ES-I3 (cell line): ENCODE data around the gene BGLAP.

Source experiments
- H3K36me3 ChIP-seq: 2 replicates; pipeline ENCODE4 v1.6.1; 2013; ENCODE audit warnings: mild to moderate bottlenecking, low read length, control low read depth, moderate library complexity; ENCODE audit not compliant: insufficient read depth
- H3K4me1 ChIP-seq: 2 replicates; pipeline ENCODE4 v1.6.1; 2013; ENCODE audit warnings: mild to moderate bottlenecking, control low read depth, low read length; ENCODE audit not compliant: insufficient read depth
- H3K9ac ChIP-seq: 2 replicates; pipeline ENCODE4 v1.6.1; 2013; ENCODE audit warnings: low read depth, mild to moderate bottlenecking, low read length, moderate library complexity
- H3K9me3 ChIP-seq: 2 replicates; pipeline ENCODE4 v1.6.1; 2013; ENCODE audit warnings: mild to moderate bottlenecking, low read length, moderate library complexity; ENCODE audit not compliant: control insufficient read depth, insufficient read depth

The BGLAP gene

GRCh38 chr1:156236164-156236563 lies 5.8 kb upstream of the BGLAP start:
- Histone ChIP-seq H3K9me3 (no peaks in the 10 kb centered on the region), H3K4me1 (peaks cover 9% of the 10 kb centered on the region; the same call in 1 of the 2 replicates), H3K9ac (no peak overlapping the region), H3K36me3 (peaks cover 12% of the 10 kb centered on the region; the same call in 1 of the 2 replicates)

DNA sequence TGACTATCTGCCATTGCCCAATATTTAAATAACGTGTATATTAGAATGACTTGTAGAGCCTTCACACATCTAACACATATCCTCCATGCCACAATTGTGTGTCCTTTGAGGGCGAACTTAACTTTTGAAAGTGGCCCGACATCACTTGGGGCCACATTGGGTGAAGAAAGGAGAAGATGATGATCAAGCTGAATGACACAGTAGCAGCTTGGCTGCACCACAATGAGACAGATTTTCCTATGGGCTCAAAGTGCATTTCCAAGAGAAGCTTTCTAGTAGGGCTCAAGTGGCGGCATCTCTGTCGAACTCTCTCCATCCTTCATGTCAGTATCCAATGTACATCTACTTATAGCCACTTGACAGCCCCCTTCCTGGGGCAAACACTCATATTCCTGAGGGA lies 3.7 kb upstream of the BGLAP start:
- H3K4me1 ChIP-seq: peaks cover 6% of the 10 kb centered on the region; the same call in 1 of the 2 replicates
- H3K9me3 ChIP-seq: no peaks in the 10 kb centered on the region
- H3K36me3 ChIP-seq: peaks cover 12% of the 10 kb centered on the region; the same call in 1 of the 2 replicates
- H3K9ac ChIP-seq: no peak overlapping the region

- peaks cover 6% of the 10 kb centered on the region; the same call in 1 of the 2 replicates for H3K4me1 ChIP-seq
- H3K9me3 ChIP-seq: no peaks in the 10 kb centered on the region
- no peak overlapping the region for H3K9ac ChIP-seq
- H3K36me3 ChIP-seq: peaks cover 11% of the 10 kb centered on the region; the same call in 1 of the 2 replicates
Observed at GRCh38 chr1:156241311-156241811, 623 bp upstream of the BGLAP start.

GRCh38 chr1:156242738-156243137 lies 754 bp downstream of the BGLAP start:
- Histone ChIP-seq H3K4me1 (peaks cover 13% of the 10 kb centered on the region; the same call in 1 of the 2 replicates), H3K36me3 (peaks cover 4% of the 10 kb centered on the region; the same call in 1 of the 2 replicates), H3K9ac (no peak overlapping the region), H3K9me3 (no peaks in the 10 kb centered on the region)

DNA sequence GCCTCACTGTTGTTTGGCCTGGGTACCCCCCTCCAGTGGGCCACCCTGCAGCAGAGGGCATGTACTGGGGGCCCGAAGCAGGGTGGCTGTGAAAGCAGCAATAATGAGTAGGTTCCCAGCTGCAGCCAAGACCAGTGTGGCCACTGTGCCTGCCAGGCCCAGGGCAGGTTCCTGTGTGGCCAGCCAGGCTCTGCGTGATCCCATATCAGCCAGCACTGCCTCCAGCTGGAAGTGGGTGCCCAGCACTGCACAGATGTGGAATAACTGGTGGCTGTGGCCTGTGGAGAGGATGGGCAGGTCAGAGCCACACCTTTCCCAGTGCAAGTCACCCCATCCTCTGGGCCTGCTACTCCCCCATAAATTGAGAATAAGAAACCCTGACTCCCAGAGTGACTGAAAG lies 2.1 kb downstream of the BGLAP start:
- Histone ChIP-seq H3K9ac (no peak overlapping the region), H3K4me1 (peaks cover 13% of the 10 kb centered on the region; the same call in 1 of the 2 replicates), H3K9me3 (no peaks in the 10 kb centered on the region), H3K36me3 (peaks cover 4% of the 10 kb centered on the region; the same call in 1 of the 2 replicates)

GRCh38 chr1:156244712-156245111 lies 2.7 kb downstream of the BGLAP start:
- H3K9me3 ChIP-seq: no peaks in the 10 kb centered on the region
- H3K4me1 ChIP-seq: peaks cover 13% of the 10 kb centered on the region; the same call in 1 of the 2 replicates
- H3K36me3 ChIP-seq: no peaks in the 10 kb centered on the region; the same call in 1 of the 2 replicates
- no peak overlapping the region for H3K9ac ChIP-seq

DNA sequence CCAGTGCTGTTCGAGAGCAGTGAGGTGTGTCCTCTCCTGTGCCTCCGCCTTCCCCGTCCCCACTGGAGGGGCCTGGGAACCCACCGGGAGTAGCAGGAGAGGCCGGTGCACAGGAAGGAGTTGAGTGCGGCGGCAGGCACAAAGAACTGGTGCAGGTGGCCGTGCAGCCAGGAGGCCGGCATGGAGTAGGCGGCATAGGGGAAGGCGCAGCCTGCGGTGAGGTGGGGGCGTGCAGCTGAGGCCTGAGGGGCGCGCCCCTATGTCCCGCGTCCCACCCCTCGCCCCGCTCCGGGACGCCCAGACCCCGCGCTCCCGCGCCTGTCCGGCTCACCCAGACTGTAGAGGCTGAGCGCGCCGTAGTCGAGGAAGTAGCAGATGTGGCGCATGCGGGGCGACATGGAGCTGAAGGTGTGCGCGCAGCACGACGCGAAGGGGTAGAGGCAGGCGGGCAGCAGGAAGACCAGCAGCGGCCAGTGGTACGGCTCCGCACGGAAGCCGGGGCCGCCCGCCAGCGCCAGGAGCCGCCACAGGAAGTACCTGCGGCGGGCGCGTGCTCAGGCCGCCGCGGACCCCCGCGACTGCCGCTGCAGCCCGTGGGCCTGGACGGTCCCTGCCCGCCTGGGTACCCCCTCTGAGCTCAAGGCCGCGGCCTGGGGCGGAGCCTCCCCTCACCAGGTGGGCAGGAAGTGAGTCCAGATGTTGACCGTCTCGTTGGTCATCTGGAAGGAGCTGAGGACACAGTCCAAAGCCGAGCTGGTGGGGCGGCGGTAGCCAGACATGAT lies 3.7 kb downstream of the BGLAP start:
- Histone ChIP-seq H3K36me3 (no peaks in the 10 kb centered on the region), H3K9me3 (no peaks in the 10 kb centered on the region), H3K4me1 (peaks cover 13% of the 10 kb centered on the region; the same call in 1 of the 2 replicates), H3K9ac (peak overlapping the region; percentile 27; the same call in 1 of the 2 replicates)

DNA sequence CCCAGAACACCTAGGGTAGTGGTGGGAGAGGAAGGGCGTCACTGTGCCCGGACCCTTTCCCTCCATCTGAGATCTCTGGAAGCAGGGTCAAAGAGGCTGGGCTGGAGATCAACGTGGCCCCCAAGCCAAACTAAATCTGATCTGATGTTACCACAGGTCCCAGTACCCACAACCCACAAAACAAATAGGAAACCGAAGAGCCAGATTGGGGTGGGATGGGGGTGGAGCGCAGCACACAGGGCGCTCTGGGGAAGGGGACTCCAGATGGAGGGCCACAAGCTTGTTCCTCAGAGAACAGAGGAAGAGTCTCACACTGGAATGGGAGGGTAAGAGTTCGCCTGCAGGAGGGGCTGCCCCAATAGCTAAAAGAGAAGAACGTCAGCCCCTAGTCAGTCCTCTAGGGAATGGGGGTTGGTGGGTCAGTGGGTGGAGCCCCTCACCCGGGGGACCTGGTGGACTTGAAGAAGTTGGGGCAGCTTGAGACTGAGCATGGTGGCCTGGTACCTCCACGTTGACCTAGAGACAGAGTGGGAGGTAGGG lies 4.3 kb downstream of the BGLAP start:
- Histone ChIP-seq H3K9ac (no peak overlapping the region), H3K36me3 (no peaks in the 10 kb centered on the region; the same call in 1 of the 2 replicates), H3K4me1 (peaks cover 7% of the 10 kb centered on the region; the same call in 1 of the 2 replicates), H3K9me3 (no peaks in the 10 kb centered on the region)

DNA sequence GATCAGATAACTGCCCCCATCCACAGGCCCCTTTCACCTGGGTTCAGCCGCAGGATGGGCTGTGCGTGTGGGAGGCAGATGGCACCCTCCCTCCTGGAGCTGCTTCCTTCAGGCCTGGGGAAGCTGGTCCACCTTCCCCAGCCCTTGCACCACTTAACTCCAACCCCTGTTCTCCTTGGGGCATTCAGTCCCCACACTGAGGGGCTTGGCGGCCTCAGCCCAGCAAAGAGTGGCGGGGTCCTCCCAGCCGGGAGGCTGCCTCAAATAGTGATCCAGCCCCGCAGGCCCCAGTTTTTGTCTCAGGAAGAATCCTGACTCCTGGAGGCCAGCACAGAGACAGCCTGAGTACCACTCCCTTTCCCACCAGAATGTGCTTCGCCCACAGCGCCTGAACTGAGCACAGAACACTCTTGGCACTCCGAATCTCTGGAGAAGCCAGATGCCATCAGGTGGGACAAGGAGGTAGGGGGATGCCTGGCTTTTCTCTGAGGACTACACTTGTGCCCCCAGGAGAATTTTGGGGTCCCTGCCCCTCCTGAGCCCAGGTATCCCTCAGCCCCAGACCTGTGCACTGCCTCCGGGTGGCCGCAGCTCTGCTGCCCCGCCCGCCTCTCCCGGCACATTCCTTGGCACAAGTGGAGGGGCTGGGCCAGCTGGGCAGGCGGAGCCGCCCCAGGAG lies 4.9 kb downstream of the BGLAP start:
- Histone ChIP-seq H3K9ac (no peak overlapping the region), H3K4me1 (peaks cover 6% of the 10 kb centered on the region; the same call in 1 of the 2 replicates), H3K9me3 (no peaks in the 10 kb centered on the region), H3K36me3 (peaks cover under 1% of the 10 kb centered on the region; the same call in 1 of the 2 replicates)

- H3K9me3 ChIP-seq: no peaks in the 10 kb centered on the region
- H3K36me3 ChIP-seq: peaks cover 6% of the 10 kb centered on the region
- H3K9ac ChIP-seq: no peak within 1 kb of the TSS
- H3K4me1 ChIP-seq: peaks cover 6% of the 10 kb centered on the region; the same call in 1 of the 2 replicates
Observed at GRCh38 chr1:156247460-156248322, 5.7 kb downstream of the BGLAP start, which contains the start of gene PAQR6. TSS of gene PAQR6 (minus strand) at chr1:156248056. CDS start at chr1:156246731, 1,325 bp downstream.

GRCh38 chr1:156248323-156248683 lies 6.3 kb downstream of the BGLAP start:
- peaks cover 10% of the 10 kb centered on the region for H3K36me3 ChIP-seq
- H3K4me1 ChIP-seq: peaks cover 6% of the 10 kb centered on the region; the same call in 1 of the 2 replicates
- no peak overlapping the region for H3K9ac ChIP-seq
- H3K9me3 ChIP-seq: no peaks in the 10 kb centered on the region

GRCh38 chr1:156249593-156249992 lies 7.6 kb downstream of the BGLAP start:
- H3K9me3 ChIP-seq: no peaks in the 10 kb centered on the region
- H3K36me3 ChIP-seq: peaks cover 11% of the 10 kb centered on the region
- peaks cover 6% of the 10 kb centered on the region; the same call in 1 of the 2 replicates for H3K4me1 ChIP-seq
- no peak overlapping the region for H3K9ac ChIP-seq

DNA sequence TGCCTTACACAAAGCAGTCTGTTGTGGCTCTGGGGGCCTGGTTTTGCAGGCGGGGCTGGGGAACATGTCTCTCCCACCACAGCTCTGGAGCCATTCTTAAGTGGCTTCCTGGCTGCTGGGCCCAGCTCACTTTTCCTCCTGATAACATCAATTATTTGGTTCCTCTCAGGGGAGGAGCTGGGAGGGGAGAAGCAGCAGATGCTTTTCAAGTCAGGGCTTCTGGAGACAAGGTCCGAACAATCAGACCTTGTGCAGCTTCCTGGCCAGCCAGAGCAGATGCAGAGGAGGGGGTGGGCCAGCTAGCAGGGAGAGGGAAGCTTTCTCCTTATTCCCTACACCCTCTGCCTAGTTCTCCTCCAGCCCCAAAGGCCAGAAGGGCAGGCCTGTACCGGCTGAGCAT lies 9.5 kb downstream of the BGLAP start:
- peaks cover 6% of the 10 kb centered on the region; the same call in 1 of the 2 replicates for H3K4me1 ChIP-seq
- H3K9ac ChIP-seq: no peak overlapping the region
- H3K9me3 ChIP-seq: no peaks in the 10 kb centered on the region
- peaks cover 21% of the 10 kb centered on the region for H3K36me3 ChIP-seq
